Stimulated activated CD8-positive, alpha-beta memory T cell treated with anti-CD3 and anti-CD28 coated beads, Interleukin-15, amount 100 ng/mL, for 24 hours (primary cell): Measurements from ENCODE around the gene HOXD10.

Source experiments
- DNase-seq: peaks from one replicate; pipeline ENCODE4 v3.0.0-alpha.2; 2020; ENCODE audit warnings: low read depth

HOXD10 gene

DNA sequence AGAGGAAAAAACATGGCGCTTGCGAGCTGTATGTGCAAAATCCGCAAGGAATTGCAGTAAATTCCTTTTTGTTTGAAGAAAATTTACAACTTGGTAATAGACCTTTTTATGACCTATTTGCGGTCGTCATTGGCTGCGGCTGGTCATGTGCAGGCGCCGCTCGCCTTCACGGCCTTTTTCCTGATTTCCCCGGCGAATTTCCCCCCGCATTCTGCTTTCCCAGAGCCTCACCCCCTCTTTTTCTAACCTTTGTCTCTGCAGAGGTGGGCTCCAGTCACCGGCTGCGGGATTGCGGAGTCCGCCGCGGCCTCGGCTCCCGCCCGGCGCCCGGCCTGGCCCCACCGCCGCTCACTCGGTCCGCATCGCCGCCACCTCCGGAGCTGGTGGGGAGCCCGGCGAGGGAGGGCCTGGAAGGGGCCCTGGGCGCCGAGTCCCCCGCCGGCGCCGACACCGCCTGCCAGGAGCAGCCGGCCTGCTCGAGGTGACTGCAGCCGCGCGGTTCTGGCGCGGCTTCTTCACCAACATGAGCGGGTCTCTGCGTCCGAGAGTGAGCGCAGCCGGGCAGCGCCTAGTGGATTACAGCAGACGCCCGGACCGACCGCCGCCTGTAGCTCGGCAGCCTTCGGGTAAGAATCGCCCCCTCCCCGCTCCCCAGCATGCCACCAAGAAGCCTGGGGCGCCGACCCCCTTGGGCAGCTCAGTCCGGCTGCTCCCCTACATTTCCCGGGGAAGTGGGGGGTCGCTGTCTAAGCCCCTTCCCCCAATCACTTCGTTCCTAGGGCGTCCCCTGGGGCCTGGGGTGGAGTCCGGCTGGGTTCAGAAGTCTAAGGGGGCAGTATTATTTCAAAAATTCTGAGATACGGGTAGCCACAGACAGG is 20.0 kb downstream of the HOXD10 start:
- no peak for DNase-seq

DNA sequence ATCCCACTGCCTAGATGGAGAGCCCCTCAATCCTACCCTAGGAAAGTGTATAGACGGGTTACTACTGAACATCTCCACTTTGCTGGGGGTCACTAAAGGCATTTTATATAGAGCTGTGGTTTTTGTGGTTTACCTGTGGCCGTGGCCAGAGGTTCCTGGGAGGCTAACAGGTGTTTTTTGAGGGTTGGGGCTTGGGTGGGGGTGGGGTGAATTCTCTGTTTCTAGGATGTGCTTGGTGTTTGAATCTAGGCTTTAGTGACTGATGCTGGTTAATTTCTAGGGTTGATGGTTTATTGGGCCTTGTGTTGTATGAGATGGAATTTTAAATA is 20.6 kb downstream of the HOXD10 start:
- no peak for DNase-seq

DNA sequence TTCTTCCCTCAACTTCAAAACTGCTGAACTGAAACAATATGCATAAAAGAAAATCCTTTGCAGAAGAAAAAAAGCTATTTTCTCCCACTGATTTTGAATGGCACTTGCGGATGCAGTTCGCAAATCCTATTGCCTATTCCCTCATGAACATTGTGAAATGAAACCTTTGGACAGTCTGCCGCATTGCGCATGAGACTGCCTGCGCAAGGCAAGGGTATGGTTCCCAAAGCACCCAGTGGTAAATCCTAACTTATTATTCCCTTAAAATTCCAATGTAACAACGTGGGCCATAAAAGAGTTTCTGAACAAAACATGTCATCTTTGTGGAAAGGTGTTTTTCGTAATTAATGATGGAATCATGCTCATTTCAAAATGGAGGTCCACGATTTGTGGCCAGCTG is 21.3 kb downstream of the HOXD10 start:
- no peak for DNase-seq

DNA sequence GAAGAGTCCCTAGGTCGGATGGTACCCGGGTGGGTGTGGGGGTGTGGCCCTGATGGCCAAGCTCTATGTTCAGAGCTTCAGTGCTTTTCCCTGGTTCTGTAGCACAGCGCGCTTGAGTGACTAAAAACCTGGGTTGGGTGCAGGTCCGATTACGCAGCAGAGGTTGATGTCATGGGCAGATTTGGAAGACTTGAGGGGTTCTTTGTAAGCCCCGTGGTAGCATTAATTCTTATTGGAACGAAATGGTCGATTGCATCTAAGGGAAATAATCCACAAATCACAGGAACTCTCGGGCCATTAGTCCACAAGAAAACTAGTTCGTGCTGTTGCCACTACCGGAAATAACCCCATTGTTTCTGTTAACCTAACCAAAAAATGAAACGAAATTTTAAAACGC is 21.9 kb downstream of the HOXD10 start:
- no peak for DNase-seq

DNA sequence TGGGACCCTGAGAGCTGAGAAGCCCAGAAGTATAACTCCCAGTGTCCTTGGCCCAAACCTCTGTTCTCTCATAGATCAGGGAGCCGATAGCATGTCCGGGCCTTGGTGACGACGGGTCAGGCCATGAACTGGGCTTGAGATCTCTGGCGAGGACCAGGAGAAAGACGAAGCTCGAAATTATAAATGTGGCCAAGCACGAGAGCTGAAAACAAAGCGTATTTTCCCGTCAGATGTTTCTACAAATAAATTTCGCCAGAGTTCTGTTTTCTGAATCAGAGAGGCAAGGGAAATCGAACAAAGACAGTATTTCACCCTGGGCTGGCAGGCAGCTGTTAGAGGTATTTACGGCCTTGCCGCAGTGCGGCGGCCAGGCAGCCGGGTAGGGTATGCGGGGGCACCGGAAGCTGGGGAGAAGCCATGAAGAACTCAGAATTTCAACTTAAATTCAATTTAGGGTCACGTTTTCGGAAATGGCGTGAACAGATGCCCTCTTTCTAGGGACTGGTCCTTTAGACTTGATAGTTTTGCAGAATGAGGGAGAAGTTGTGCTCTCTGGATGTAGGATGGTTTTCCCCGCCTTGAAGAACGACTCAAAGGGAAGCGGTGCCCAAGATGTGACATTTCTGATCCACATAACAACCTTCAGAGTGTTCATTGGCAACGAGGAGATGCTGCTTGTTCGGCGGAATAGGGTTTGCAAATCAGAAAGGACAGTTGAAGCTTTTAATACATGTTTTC is 22.5 kb downstream of the HOXD10 start:
- no peak for DNase-seq

DNA sequence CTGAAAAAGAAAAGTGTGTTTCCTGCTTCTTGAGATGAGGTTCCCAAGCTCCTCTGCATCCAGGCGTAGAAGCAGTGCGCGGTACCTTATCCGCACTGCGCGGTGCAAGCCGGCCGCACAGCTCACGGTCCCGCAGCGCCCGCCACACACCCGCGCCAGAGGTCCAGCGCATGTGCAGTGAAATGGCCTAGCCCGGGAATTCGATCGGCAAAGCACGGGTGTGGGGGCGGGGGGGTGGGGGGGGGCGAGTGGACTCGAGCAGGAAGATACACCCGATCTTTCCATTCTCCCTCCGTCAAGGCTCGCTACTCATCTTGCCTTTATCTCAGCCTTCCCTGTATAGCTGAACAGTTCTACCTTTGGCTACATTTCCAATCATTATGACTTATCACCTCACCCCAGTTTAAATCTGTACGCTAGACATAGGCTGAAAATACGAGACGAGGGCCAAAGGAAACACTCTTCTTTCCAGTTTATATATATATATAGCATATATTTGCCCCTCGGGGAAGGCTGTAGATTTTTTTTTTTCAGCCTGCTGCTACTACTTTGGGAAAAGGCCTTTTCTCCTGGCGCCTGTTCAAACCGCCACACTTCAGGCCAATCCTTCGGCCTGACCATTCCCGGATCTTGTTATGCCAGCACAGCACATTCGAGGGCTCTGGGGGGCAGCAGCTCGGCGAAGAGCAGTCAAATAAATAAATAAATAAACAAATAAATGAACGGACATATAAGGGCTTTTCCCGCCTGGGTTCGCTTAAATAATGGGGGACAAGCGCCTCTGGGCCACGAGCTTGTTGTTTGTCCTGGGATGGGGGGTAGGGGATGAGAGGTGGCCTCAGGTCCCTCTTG is 23.3 kb downstream of the HOXD10 start:
- no peak for DNase-seq

DNA sequence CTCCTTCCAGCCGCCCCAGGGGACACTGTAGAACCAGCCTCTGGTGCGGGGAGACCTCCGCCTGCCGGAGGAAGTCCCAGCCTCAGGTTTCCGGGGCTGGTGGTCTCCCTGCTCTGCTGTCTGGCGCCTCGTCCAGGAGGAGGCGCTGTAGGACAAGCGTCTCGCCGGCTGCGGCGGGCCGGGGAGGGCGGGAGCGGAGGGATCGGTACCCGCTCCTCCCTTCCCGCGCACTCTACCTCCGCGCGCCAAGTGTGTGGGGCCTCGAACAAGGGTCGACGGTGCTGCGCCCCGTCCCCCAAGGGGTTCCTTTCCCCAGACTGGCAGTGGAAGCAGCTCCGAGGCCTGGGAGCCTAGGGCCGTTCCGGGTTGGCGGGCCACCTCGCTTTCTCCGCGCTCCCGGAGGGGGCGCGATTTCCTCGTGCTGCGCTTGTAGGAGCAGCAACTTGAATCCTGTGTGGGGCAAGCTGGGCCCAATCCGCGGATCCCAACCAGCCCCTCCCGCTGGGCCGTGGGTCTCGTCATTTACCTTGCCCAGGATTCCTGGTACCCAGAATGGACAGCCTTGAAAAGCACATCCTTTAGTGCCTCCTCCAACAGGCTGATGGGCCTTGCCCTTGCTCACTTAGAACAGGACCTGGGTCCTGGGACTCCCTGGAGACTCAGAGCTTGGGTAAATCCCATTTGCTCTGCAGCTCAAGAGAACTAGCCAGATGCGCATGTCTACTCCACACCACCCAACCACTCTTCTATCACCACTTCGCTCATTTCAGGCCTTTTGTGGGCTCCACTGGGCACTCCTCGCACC is 24.1 kb downstream of the HOXD10 start:
- DNase-seq: peak; percentile 48

DNA sequence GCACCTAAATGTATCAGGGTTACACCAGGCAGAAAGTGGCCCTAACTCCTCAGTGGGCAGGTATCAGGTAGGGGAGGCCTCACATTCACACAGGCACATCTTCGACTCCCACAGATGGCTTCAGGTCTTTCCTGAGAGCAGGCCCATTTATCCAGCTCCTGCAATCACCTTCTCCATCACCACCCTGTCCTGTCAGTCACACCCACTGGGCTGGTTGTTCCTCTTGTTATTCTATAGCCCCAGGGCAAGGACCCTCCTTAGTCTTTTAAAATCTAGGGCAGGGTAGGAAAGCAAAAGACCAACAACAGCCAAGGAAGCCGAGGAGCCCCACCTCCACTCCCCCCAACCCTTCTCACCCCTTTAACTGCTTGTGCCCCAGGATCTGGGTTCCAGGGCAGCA is 25.7 kb downstream of the HOXD10 start:
- no peak for DNase-seq

DNA sequence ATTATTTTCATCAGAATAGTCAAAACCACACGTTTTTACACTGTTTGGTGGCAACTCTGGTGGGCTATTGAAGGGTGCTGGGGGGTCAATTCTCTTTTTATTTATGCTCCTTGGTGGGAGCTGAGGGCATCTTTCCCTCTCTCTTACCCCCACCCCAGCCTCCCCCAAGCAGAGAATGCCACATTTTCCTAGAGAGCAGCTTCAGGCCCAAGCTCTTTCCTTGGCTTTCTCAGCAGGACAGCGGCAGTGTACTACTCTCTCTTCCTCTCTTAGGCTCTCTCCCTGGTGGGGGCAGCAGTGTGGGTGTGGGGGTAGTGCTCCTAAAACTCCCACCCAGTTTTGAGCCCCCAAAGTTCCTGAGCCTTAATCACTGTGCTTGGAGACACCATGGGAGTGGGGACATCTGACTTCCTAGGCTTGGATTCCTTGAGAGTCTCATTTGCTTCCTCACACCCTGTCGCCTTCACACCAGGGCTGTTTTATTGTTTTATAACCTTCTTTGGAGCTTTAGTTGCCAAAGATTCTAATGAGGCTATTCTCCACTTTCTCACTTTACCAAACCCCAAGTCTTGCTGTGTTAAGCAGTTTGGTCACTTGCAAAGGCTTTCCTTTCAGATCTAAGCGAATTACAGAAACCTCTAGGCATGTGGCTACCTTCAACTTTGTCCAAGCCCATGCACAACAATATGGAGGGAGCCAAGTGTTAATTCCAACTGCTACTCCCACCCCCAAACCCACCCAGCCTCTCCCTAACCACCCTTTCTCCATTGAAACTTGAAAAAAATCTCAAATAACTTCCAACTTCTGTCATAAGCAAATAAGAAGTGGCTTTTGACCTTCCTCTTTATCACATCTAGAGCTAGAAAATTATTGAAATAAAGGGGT is 28.7 kb downstream of the HOXD10 start:
- no peak for DNase-seq

DNA sequence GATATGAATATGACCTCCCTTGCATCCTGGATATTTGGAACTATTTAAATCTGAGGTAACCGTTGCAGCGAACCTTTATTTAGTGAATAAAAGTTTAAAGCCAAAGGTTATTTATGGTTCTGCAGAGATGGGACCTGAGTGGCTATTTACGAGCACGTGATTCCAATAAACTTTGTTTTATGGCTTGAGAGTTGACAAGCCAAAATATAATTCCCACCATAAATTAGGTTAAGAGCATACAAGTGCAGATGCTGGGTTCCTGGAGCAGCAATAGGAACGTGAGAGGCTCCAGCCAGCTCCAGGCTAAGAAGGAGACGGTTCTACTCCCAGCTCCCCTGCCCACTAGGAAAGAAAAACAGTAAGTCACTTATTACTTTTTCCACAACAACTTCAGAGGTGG is 29.5 kb downstream of the HOXD10 start:
- no peak for DNase-seq

DNA sequence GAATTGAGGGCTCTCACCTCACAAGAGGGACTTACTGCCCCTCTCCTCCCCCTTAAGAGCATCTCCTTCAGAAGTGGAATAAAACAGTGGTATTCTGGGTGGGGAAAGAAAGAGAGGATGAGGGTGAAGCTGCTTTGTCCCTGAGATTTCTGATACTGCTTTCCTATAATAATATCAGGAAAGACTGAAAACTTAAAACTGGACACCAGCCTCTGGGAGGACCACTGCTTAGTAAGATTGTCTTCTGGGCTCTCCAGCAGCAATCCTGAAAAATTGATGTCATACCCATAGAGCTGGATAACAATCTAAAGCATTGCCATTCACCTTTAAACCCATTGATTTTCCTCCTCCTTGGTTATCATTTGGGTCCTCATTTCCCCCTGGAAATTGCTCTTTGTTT is 30.1 kb downstream of the HOXD10 start:
- no peak for DNase-seq

DNA sequence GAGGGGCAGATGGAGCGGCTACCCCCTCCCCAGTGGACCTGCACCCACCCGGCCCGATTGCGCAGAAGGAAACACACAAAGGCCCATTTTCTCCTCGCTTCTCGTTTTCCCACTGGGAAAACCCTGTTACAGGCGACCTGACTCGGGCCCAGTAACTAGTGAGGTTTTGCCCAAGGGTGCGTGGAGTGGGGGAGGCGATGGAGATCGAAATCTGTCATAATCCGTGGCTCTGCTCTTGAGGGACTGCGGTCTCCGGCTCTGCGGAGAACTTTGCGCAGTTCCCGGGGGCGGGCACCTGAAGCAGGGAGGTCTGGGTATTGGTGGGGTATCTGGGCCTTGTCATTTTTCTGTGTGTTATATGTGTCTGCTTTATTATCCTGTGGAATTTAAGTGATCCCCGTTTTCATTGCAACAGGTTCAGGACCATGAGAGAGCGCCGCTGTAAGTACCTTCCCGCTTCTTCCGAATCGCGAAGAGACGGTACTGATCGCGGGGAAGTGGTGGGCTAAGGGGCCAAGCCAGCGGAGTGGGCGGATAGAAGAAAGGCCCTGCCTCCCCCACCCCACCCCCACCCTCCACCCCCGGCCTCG is 30.7 kb downstream of the HOXD10 start:
- DNase-seq: no peak

DNA sequence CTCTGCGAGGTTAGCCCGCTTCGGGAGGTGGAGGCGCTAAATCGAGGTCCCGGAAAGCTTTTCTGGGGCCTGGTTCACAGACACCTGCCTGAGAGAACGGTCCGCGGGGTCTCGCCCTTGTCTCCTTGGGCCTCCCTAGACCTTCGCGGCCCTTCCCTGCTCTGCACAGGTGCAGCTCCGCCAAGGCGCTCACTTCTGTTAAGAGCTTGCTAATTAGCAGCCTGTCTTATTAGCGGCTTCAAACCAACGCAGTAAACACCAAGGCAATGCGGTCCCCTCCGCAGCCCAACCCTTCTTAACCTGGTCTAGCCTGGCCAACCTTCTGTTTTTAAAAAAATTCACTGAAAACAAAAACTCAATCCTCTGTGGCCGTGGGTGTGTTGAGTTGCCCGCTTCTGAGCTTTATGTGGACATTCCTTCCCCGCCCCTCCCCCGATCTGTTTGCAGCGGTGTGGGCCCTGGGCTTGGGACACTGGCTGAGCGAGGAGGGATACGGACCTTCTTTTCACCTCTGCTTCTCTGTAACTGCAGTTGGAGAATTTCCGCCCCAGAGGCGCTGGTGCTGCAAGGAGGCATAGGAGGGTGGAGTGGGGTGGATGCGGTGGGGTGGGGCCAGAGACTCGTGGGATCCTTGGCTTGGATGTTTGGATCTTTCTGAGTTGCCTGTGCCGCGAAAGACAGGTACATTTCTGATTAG is 31.4 kb downstream of the HOXD10 start:
- DNase-seq: no peak

DNA sequence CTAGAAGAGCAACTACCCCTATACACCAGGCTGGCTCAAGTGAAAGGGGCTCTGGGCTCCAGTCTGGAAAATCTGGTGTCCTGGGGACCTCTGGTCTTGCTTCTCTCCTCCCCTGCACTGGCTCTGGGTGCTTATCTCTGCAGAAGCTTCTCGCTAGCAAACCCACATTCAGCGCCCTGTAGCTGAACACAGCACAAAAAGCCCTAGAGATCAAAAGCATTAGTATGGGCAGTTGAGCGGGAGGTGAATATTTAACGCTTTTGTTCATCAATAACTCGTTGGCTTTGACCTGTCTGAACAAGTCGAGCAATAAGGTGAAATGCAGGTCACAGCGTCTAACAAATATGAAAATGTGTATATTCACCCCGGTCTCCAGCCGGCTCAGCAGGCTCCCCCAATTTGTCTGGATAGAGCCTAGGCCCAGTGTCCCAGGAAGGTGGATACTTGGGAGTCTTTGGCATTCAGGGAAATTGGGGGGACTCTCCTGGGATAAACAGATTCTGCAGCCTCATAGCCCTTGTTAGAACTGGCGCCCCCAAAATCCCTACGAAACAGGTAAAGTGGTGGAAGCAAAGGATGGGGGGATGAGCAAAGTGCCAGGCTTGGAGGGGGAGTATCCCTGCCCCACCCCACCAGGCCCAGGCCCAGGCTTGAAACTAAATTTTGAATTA is 32.3 kb downstream of the HOXD10 start:
- no peak for DNase-seq

DNA sequence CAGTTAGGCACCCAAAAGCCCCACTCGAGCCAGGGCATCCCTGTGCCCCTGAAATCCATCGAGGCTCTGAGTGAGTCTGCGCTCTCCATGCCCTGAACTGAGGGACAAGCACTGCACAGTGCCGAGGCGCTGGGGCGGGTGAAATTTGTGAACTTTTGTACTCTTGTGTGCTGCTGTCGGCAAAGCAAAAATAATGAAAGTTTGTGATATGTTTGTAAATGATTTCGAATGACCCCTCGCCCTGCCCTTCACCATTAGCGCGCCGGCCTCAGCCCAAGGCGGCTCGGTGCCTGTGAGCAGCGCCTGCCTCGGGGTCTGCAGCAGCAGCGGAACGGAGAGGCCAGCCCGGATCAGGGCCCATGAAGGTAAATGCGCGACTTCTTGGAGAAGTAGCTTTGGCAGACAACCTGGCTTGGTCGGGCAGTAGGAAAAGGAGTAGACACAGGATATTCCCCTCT is 32.9 kb downstream of the HOXD10 start:
- DNase-seq: no peak

DNA sequence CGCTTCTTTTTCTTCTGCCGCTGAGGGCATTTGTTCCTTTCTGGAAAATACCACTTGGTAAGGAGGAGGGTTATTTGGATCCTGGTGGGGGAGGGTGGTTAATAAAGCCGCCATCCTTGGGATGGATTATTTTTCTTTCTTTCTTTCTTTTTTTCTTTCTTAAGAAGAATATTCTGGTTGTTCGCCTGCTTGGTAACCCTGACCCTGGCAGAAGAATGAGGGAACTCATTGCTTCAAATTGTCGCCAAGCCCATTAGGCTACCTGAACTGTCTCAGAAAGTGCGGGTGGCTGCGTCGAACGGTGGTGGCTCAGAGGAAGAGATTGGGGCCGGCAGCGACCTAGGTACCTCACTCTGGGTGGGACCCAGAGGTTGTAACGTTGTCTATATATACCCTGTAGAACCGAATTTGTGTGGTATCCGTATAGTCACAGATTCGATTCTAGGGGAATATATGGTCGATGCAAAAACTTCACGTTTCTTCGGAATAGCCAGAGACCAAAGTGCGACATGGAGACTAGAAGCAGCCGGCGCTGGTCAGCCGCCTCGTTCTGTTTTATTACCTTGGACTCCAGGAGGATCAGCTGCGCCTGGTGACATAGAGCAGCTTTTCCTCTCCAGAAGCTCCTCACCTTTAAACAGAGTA is 33.5 kb downstream of the HOXD10 start:
- no peak for DNase-seq

DNA sequence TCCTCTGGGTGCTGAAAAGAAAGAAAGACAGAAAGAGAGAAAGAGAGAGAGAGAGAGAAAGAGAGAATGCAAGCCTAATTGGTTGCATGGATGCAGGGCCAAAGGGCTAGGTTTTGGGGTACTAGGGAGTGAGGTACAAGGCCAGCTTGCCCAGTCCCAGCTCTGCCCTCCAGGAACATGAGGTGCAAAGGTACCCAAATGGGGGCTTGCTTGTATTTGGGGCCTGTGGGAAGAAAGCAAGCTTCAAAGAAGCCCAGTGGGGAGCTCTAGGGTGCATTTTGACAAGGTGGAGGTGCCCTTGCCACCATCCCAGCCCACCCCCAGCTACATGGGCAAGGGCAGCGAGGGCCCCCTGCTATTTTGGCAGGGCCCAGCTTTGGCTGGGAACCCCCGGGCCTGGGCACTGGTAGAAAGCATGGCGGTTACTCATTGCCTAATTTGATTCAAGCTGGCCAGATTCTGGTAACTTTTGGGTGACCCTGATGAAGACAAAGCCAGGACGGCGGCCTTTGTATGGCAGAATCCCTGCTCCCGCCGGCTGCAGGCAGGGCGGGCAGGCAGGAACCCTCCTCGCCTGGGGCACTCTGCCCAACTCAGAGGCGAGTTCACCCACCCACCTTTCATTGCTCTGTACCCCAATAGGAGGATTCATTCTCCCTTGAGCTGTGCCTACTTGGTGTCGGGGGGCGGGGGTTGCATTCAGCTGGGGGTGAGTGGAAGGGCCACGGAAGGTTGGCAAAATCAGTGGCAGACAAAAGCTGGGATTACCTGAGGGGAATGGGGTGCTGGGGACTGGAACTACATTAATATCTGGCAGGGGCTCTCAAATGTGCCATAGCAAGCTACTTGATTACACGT is 34.2 kb downstream of the HOXD10 start:
- no peak for DNase-seq
